Fibroblast of the conjunctiva (primary cell): Measurements from ENCODE around the gene RBM33.

Source experiments
- DNase-seq: peaks from one replicate; pipeline ENCODE4 v3.0.0-alpha.2; 2010; ENCODE audit warnings: low read depth

Gene RBM33

DNA sequence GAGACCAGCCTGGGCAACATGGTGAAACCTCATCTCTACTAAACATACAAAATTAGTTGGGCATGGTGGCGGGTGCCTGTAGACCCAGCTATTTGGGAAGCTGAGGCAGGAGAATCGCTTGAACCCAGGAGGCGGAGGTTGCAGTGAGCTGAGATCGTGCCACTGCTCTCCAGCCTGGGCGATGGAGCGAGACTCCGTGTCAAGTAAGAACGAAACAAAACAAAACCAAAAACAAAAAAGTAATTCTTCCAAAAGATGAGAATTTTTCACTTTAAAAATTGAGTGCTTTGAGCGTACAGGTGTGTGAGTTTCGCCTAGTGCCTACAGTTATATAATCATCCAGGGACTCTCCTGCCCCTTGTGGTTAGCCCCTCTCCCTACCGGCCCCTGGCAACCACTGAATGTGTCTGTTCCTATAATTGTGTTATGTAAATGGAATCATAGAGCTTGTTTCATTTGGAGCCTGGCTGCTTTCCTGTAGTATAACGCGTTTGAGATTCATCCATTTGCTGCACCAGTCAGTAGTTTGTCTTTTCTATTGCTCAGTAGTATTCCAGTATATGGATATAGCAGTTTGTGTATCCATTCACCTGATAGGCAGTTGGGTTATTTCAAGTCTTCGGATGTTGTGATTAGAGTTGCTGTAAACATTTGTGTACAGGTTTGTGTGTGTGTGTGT is 80.0 kb downstream of the RBM33 start:
- no peak for DNase-seq

DNA sequence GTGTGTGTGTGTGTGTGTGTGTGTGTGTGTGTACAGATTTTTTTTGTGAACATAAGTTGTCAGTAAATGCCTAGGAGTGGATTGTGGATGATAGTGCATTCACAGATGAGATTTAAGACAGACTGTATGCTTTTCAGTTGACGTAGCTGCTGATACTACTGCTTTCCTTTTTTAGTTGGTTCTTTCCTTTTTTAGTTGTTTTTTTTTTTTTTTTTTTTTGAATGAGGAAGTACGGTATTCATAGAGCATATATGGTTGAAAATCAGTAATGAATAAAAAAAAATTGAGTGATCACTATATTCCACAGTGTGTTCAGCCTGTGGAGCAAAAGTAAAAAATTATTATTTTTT is 80.5 kb downstream of the RBM33 start:
- DNase-seq, result no peak

DNA sequence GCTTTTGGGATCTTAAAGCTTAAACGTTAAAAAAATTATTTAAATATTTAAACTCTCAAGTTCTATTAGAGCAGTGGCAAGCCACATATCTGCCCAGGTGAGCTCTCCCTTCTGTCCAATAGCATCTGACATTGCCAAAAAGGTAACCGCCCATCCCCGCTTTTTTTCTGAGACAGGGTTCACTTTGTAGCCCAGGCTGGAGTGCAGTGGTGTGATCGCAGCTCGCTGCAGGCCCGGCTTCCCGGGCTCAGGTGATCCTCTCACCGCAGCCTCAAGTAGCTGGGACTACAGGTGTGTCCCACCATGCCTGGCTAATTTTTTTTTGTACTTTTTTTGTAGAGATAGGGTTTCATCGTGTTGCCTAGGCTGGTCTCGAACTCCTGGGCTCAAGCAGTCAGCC is 83.2 kb downstream of the RBM33 start:
- DNase-seq, result no peak

DNA sequence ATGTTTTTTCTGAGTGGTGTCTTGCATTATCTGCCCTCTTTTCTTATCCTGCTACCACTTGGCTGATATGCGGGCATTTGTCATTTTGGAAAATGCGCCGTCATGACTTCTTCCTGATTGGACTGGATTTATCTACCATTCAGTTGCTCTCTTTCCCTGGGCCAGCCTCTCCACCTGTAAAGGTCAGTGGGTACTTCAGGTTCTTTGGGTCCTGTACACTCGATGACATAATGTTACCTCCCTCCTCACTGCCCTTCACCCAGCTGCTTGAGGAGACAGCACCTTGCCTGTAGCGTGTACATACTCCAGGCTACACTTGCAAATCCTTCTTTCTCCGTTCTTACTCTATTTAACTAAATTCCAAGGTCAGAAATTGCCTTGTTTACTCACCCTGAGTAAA is 83.7 kb downstream of the RBM33 start:
- DNase-seq, result no peak

DNA sequence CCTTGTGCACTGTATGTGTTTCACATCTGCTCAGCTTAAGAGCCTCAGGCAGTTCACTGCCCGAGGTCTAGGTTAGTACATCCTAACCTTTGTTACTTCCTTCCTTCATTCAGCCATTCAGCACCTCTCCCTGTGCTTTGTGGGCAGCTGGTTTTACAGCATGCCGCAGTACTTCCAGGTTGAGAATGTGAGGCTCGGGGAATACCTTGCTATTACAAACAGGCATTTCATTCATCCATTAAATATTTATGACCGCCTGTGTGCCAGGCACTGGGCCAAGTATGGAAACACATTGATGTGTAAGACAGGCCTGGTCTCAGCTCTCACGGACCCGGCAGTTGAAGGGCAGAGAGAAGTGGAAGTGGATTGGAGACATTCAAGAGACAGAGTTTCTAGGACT is 85.4 kb downstream of the RBM33 start:
- no peak for DNase-seq

DNA sequence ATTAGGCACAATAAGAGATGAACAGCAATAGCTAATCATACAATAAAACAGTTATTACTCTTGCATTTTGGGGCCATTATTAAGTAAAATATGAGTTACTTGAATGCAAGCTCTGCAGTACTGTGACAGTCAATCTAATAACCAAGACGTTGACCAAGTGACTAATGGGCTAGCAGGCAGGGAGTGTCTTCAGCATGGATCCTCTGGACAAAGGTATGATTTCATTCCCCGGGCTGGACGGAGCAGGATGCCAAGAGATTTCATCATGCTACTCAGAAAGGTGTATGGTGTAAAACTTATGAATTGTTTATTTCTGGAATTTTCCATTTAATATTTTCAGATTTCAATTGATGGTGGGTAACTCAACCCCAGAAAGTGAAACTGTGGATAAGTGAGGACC is 86.9 kb downstream of the RBM33 start:
- DNase-seq, result no peak

DNA sequence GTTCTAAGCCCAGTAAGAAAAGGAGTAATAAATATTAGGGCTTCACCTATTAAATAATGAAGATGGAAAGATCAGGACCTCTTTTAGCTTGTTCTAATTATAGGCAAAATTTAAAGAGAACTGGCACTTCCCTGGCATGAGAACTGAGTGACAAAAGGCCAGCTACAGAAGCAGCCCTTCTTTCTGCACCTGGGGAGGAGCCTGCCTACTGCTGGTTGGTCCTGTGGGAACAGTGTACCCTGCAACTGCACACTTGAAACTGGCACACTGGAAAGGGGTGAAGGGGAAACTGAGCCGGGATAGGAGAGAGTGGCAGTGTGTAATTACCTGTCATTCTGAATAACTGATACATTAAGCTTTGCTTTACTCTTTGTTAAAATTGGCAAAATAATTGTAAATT is 87.4 kb downstream of the RBM33 start:
- DNase-seq, result no peak

DNA sequence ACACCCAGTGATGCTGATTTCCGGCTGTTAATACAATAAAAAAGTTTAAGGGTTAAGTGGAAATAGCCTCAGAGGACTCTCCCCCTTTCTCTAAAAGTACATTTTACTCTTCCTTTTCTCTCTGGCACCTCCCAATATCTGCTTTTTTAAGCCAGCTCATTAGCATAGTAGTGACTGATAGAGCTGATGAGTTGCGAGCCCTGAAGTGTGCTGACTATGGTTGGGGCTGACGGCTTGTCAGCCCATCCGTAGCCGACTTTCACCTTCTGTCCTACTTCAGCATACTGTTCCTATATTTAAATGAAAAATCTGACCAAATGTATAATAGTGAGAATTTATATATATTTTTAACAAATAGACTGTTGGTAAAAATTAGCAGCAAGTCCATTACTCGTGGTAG is 87.8 kb downstream of the RBM33 start:
- DNase-seq, result no peak

DNA sequence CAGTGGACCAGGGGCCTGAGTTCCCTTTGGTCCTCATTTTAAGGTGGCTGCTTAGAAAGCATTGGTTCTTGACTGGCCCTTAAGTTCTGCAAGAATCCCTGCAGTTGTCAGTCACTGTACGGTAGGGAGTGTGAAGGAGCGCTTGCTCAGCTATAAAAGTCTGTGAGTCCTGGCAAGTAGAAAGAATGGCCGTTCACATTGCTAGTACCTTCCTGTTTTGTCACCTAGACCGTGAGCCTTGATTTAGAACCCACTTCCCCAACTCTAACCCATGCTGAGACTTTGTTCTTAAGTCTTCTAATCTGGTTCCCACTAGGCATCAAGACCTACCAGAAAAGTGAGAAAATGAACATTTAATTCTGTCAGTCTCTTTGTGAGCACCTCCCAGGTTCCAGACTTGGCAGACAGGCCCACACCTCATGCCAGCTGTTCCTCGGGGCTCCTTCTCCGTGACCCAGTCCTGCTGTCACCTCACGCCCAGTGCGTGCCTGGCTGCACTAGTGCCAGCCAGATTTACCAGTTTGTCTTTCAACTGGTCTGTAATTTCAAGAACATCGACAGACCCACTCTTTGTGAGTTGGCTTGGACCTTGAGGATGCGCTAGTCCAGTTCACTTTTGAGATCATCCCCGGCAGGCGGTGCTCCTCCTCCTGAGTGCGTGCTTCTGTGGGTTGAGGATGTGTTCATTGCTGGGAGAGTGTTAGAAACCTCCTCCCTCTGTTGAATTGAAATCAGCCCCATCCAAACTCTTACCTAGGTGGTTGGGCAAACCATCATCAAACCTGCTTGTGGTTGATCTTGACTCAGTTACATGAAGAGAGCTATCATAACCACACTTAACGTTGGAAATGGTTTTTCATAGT is 89.4 kb downstream of the RBM33 start:
- DNase-seq, result no peak

DNA sequence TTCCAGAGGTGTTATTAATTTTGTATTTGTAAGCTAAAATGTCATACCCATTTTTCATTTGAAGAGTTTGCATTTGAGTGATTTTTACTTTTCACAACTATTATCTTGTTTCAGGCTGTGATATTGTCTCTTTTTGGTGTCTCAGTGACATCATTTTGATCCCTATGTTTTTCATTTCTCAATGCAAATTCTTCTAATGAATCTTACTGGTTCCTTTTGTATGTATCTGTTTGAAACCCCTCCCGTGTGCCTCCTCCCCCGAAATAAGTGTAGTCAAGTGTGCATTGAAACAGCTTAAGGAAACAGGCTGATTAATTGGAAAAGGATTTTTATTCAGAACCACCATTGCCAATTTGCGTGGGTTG is 90.0 kb downstream of the RBM33 start:
- DNase-seq, result no peak

DNA sequence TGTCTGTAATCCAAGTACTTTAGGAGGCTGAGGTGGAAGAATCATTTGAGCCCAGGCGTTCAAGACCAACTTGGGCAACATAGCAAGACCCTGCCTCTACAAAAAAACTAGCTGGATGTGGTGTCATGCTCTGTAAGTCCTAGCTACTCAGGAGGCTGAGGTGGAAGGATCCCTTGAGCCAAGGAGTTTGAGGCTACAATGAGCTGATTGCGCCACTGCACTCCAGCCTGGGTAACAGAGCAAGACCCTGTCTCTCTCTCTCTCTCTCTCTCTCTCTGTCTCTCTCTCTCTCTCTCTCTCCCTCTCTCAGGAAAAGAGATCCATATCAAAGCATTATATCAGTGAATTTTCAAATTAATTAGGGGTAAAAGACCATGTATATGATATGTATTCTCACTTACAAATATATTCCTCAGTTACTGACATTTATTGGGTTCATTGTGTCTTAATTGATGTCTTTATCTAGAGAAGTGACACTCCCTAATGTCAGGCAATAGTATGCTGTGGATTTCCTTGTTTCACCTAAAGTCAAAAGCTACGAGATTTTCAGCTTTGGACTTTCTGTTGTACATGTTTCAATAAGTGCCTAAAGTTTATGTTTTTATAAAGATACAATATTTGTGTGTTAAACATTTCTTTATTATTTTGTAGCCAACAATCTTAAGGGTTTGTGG is 91.1 kb downstream of the RBM33 start:
- no peak for DNase-seq

DNA sequence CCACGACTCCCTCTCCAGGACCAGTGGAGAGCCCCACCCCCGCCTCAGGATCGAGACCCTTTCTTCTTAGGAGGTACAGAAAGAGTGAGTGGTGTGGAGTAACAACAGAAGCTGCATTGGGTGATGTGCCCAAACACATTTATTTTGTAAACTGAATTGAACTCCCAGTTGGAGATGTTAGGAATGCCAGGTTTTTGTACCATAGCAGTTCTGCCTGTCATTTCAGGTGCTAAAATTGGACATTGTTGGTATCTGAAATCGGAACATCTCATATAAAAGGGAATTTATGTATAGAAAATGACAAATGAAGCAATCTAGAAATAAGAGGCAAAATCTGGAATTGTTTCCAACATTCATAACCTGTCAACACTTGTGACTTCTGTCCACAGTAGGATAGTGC is 93.1 kb downstream of the RBM33 start:
- no peak for DNase-seq

DNA sequence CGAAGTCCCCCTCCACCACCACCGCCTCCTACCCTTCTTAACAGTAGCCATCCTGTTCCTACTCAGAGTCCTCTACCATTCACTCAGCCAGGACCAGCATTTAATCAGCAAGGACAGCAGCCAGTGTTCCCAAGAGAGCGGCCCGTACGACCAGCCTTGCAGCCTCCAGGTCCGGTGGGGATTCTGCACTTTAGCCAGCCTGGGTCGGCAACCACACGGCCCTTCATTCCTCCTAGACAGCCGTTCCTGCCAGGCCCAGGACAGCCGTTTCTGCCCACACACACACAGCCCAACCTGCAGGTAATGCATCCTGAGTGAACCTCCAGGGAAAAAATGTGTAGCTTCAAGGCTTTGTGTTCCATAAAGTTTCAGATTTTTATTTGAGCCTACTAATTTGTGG is 93.6 kb downstream of the RBM33 start:
- DNase-seq, result no peak

DNA sequence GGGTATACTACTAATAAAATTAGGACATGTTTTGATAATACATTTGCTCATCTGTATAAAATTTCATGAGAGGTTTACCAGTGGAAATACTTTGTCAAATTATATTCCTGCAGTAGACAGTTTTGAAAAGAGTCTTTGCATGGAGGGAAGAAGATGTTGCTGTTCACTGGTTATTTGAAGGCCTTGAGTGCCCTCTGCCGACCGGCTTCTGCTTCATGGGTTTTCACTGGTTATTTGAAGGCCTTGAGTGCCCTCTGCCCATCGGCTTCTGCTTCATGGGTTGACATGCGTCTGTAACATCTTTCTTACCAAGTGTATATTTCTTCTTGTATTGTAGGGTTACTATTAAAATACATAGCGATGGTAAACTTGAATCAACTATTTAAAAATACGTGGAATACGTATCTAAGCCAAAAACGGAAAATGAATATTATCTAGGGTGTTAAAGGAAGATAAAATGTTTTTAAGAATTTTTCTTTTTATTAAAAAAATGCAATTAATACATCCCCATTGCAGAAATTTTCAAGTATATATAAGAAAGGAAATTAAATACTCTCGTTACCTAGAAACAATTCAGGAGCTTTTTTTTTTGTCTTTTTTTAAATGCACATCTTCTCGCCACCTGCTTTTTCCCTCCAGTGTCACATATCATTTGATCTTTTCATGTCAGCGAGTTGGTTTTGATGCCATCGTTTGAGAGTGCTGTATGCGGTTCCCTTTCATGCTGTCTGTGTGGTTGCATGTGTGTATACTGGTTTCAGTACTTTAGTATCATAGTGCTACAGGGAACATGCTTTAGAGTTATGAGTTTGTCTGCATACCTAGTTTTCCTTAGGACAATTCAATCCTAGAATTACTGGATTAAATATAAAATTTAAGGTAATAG is 94.4 kb downstream of the RBM33 start:
- DNase-seq, result peak; percentile 78

DNA sequence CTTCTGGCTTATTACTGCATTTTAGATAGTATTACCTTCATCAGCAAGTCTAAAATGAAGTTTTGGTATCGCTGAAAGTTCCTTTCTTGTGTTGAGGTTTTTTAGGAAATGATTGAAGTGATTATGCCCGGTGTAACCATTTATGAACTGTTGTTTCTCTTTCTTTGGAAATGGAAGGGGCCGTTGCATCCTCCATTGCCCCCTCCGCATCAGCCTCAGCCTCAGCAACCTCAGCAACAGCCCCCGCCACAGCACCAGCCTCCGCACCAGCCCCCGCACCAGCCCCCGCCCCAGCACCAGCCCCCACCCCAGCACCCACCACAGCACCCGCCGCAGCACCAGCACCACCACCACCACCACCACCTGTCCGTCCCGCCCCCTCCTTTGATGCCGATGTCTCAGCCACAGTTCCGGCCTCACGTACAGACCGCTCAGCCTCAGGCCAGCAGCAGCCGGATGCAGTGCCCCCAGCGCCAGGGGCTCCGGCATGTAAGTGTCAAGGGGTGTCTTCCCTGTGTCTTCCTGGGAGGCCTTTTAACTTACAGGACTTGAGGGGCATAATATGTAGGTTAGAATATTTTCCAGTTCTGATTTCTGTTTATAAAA is 95.2 kb downstream of the RBM33 start:
- DNase-seq, result no peak

DNA sequence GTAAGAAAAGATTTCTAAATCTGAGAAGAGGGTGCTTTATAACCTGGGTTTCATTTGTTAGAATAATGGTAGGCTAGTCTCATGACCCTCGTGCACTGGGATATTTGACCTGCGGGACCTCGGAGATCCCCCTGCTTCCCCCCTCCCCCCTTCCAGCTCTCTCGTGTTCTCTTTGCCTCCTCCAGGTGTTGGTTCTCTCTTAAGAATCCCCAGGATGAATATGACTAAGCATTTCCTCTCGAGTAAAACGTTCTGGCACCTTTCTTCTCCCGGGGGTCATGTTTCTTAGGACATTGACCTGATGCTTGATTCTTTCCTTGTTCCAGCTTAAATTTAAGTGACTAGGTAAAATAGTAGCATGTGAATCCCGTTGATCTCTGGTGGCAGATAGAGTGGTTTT is 96.6 kb downstream of the RBM33 start:
- no peak for DNase-seq

DNA sequence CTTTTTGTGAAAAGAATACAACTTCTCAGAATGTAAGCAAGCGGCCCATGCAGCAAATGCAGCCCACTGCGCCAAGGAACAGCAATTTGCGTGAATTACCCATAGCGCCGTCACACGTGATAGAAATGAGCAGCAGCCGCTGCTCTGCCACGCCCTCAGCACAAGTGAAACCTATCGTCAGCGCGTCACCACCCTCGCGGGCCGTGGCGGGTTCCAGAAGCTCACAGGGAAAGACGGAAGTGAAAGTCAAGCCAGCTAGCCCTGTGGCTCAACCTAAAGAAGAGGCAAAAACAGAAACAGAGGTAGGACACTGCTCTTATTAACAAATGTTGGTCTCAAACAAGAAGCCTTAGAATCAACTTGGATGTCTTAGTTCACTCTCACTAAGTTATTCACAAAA is 97.3 kb downstream of the RBM33 start:
- no peak for DNase-seq

DNA sequence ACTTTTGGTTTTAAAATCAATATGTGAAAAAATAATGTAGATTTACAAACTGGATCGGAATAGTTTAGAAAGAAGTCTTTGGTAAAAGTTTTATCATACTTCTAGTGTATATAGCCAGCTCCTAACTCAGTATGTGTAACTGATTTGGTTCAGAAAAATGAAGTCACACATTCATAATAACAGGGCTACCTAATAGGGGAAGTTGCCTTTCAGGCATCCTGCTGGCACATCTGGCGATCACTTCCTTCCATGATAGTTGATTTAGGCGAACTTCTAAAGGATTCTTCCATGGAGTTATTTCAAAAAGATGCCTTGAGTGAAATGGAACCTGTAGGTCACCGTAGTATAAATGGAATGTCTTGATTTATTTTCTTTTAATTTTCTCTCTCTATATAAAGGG is 98.7 kb downstream of the RBM33 start:
- DNase-seq, result no peak

DNA sequence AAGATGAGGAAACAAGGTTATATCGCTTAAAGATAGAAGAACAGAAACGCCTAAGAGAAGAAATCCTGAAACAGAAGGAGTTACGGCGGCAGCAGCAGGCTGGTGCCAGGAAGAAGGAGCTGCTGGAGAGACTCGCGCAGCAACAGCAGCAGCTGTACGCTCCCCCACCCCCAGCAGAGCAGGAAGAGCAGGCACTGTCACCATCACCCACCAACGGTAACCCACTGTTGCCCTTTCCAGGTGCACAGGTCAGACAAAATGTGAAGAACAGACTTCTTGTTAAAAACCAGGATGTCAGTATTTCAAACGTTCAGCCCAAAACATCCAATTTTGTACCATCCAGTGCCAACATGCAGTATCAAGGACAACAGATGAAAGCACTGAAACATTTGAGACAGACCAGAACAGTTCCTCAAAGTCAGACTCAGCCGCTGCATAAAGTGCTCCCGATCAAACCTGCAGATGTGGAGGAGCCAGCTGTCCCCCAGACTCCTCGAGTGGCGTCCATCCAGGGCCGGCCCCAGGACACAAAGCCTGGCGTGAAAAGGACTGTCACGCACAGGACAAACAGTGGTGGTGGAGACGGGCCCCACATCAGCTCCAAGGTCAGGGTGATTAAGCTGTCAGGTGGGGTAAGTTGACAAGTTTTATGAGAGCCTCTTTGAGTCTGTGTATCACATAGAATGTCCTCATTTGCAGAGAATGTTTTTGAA is 100.7 kb downstream of the RBM33 start:
- no peak for DNase-seq

DNA sequence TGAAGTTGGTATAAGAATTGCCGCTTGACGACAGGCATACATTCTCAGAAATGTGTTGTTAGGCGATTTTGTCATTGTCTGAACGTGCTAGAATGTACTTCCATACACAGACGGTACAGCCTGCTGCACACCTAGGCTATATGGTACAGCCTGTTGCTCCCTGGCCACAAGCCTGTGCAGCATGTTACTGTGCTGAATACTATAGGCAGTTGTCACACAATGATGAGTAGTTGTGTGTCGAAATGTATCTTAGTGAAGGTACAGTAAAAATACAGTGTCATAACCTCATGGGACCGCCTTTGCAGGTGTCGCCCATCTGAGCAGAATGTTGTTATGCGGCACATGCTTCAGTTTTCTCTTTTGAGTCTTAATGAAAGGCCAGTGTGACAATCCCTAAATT is 101.3 kb downstream of the RBM33 start:
- no peak for DNase-seq

DNA sequence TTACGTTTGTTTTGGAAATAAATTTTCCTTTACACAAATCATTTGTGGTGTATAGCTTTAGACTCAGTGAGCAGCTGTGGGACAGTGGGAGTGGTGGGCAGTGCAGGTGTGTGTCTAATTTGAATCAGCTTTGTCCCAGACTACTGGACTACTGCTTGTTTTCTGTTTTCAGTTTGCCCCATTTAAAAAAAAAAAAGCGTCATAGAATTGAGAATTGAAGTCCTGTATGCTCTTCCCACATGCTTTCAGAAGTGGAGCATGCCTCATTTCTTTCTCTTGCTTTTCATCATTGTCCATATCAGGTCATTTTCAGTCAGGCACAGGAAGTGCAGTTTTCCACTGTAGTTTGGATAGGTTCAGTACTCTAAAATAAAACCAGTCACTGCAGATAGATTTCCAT is 101.7 kb downstream of the RBM33 start:
- no peak for DNase-seq
